A673 (cell line): Measurements from ENCODE around the gene PNLIPRP3. TPM values are rescaled to one million over a fixed set of nuclear protein-coding genes. Genes with fewer than 3 reads are reported as not detected.

Source experiments
- BruUV-seq: library from RNA; stranded (reverse); fragments of 400-500 nt; replicated peaks from 2 replicates; lab custom pipeline; 2021; lab: Mats Ljungman, UMichigan
- CTCF ChIA-PET: fragments of 300-600 bp; sonication (Branson Sonifier 250); formaldehyde crosslinking; loops from one replicate; lab custom pipeline; 2022; ENCODE audit warnings: antibody characterized with exemption; lab: Charles Lee
- POLR2A ChIA-PET: fragments of 300-600 bp; sonication (Branson Sonifier 250); formaldehyde crosslinking; loops from one replicate; lab custom pipeline; 2022; ENCODE audit warnings: antibody characterized with exemption; ENCODE audit not compliant: low non-redundant PET; lab: Charles Lee
- DNase-seq: peaks from one replicate; pipeline ENCODE4 v3.0.0-alpha.2; 2015; ENCODE audit warnings: low spot score
- H3K27ac ChIP-seq: fragments of 200-600 bp; sonication (generic); 2 replicates; pipeline ENCODE4 v1.5.1; 2016; ENCODE audit warnings: mixed run types, low read depth, mild to moderate bottlenecking, mixed read lengths, antibody characterized with exemption, low read length; ENCODE audit not compliant: poor library complexity, severe bottlenecking
- H3K27me3 ChIP-seq: fragments of 200-600 bp; sonication (generic); replicated peaks from 2 replicates; pipeline ENCODE4 v1.6.1; 2017; ENCODE audit warnings: mixed run types, low read depth, mild to moderate bottlenecking, mixed read lengths, antibody characterized with exemption, low read length; ENCODE audit not compliant: insufficient read depth, poor library complexity
- H3K36me3 ChIP-seq: fragments of 200-600 bp; sonication (generic); 2 replicates; pipeline ENCODE4 v1.6.1; 2016; ENCODE audit warnings: mixed run types, mild to moderate bottlenecking, mixed read lengths, antibody characterized with exemption, low read length; ENCODE audit not compliant: insufficient read depth, poor library complexity, severe bottlenecking
- H3K4me1 ChIP-seq: fragments of 200-600 bp; sonication (generic); 2 replicates; pipeline ENCODE4 v1.6.1; 2017; ENCODE audit warnings: mixed run types, mild to moderate bottlenecking, mixed read lengths, antibody characterized with exemption, low read length; ENCODE audit not compliant: insufficient read depth, poor library complexity, severe bottlenecking
- H3K4me3 ChIP-seq: fragments of 200-600 bp; sonication (generic); 2 replicates; pipeline ENCODE4 v1.5.1; 2016; ENCODE audit warnings: low read depth, mixed run types, mild to moderate bottlenecking, mixed read lengths, low read length; ENCODE audit not compliant: poor library complexity, severe bottlenecking
- H3K9me3 ChIP-seq: fragments of 200-600 bp; sonication (generic); 2 replicates; pipeline ENCODE4 v1.6.1; 2016; ENCODE audit warnings: mixed run types, low read depth, mild to moderate bottlenecking, mixed read lengths, antibody characterized with exemption, low read length; ENCODE audit not compliant: poor library complexity, severe bottlenecking
- CTCF ChIP-seq: fragments of 300-800, 200-600 bp; sonication (generic); conservative IDR thresholded peaks from 2 replicates; pipeline ENCODE4 v1.5.1; 2017; ENCODE audit warnings: low read depth, mild to moderate bottlenecking, antibody characterized with exemption, low read length, moderate library complexity, mixed read lengths
- EZH2 ChIP-seq: fragments of 200-600 bp; sonication (generic); IDR thresholded peaks from 2 replicates; pipeline ENCODE4 v1.6.1; 2017; ENCODE audit warnings: borderline replicate concordance, low read depth, mild to moderate bottlenecking, mixed read lengths, antibody characterized with exemption, low read length; ENCODE audit not compliant: poor library complexity, severe bottlenecking
- intact Hi-C: fragments of 100-400 bp; cut with micrococcal nuclease; formaldehyde crosslinking; loops from one replicate; pipeline ENCODE4 v1.10.0; 2022; ENCODE audit not compliant: unreplicated experiment
- total RNA-seq: library from RNA; stranded (reverse); gene quantifications from 2 replicates; pipeline ENCODE4 v1.2.3, GENCODE V29; 2021

Gene PNLIPRP3
- total RNA-seq, 1 experiment from 2014 or later: not detected

- BruUV-seq: no TSS peak
- CTCF ChIA-PET: no interaction called here
- Histone ChIP-seq H3K9me3 (no peaks in the 10 kb centered on the region), H3K36me3 (no peaks in the 10 kb centered on the region), H3K4me1 (no peaks in the 10 kb centered on the region), H3K27me3 (peaks cover 28% of the 10 kb centered on the region), H3K27ac (no peak overlapping the region), H3K4me3 (no peak overlapping the region)
- intact Hi-C loops: no loop called here
- no peak for DNase-seq
- no peak for TF ChIP-seq CTCF
- TF ChIP-seq EZH2: no peak
- POLR2A ChIA-PET: no interaction called here
These were observed 32.6 kb downstream of the PNLIPRP3 start for GRCh38 chr10:116460219-116460618.

- H3K4me1 ChIP-seq: no peaks in the 10 kb centered on the region
- BruUV-seq: no TSS peak
- no peak for DNase-seq
- CTCF ChIA-PET: no interaction called here
- no peaks in the 10 kb centered on the region for H3K9me3 ChIP-seq
- H3K36me3 ChIP-seq: no peaks in the 10 kb centered on the region
- no peak overlapping the region for H3K27ac ChIP-seq
- TF ChIP-seq EZH2 (no peak), CTCF (no peak)
- POLR2A ChIA-PET: no interaction called here
- peaks cover 22% of the 10 kb centered on the region for H3K27me3 ChIP-seq
- H3K4me3 ChIP-seq: no peak overlapping the region
- intact Hi-C loops: no loop called here
These were observed 34.0 kb downstream of the PNLIPRP3 start for GRCh38 chr10:116461680-116462079.

DNA sequence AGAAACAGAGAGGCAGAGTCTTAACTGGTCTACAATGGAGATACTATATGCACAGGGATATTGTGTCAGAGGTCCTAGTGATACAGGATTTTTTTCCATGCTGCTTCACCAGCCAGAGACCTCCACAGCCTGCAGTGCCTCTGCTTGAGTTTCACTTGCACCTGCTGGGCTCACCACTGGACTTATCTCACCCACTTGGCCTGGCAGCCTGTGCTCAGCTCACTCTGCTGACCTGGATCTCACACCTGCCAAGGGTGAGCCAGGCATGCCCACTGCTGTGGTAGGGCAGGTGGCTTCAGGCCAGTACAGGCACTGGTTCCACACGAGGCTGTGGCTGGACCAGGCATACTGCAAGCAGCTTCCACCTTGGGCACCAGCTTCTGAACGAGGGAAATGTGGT lies 36.6 kb downstream of the PNLIPRP3 start:
- Histone ChIP-seq H3K27me3 (peaks cover 22% of the 10 kb centered on the region), H3K4me1 (no peaks in the 10 kb centered on the region), H3K36me3 (no peaks in the 10 kb centered on the region), H3K27ac (no peak overlapping the region), H3K4me3 (no peak overlapping the region), H3K9me3 (no peaks in the 10 kb centered on the region)
- TF ChIP-seq CTCF (no peak), EZH2 (no peak)
- POLR2A ChIA-PET: no interaction called here
- no TSS peak for BruUV-seq
- DNase-seq: no peak
- CTCF ChIA-PET: no interaction called here
- intact Hi-C loops: no loop called here
